Muscle layer of duodenum (tissue), 2 donors: Measurements from ENCODE around the gene PTPN23.

Experiments
- H3K27ac ChIP-seq: one replicate; pipeline ENCODE4 v1.7.0; 2013; ENCODE audit warnings: mild to moderate bottlenecking, low read length
- H3K27me3 ChIP-seq: one replicate; pipeline ENCODE4 v1.7.0; 2013; ENCODE audit warnings: low read depth, mild to moderate bottlenecking, control low read depth, low read length
- H3K36me3 ChIP-seq, 2 donors: one replicate each; pipeline ENCODE4 v1.7.0; 2013; ENCODE audit warnings: low read length in 2 of 2, control low read depth in 1 of 2, mild to moderate bottlenecking in 1 of 2; ENCODE audit not compliant: insufficient read depth in 2 of 2, control insufficient read depth in 1 of 2
- H3K4me1 ChIP-seq, 2 donors: one replicate each; pipeline ENCODE4 v1.7.0; 2013; ENCODE audit warnings: low read length in 2 of 2, mild to moderate bottlenecking in 2 of 2, control low read depth in 1 of 2, moderate library complexity in 1 of 2; ENCODE audit not compliant: insufficient read depth in 2 of 2, control insufficient read depth in 1 of 2
- H3K4me3 ChIP-seq, 2 donors: one replicate each; pipeline ENCODE4 v1.7.0; 2013; ENCODE audit warnings: low read length in 2 of 2, low read depth in 1 of 2, mild to moderate bottlenecking in 1 of 2
- H3K9me3 ChIP-seq, 2 donors: one replicate each; pipeline ENCODE4 v1.7.0; 2013; ENCODE audit warnings: low read length in 2 of 2, control low read depth in 1 of 2, mild to moderate bottlenecking in 1 of 2; ENCODE audit not compliant: control insufficient read depth in 1 of 2
- donor health status: healthy.

Gene PTPN23

DNA sequence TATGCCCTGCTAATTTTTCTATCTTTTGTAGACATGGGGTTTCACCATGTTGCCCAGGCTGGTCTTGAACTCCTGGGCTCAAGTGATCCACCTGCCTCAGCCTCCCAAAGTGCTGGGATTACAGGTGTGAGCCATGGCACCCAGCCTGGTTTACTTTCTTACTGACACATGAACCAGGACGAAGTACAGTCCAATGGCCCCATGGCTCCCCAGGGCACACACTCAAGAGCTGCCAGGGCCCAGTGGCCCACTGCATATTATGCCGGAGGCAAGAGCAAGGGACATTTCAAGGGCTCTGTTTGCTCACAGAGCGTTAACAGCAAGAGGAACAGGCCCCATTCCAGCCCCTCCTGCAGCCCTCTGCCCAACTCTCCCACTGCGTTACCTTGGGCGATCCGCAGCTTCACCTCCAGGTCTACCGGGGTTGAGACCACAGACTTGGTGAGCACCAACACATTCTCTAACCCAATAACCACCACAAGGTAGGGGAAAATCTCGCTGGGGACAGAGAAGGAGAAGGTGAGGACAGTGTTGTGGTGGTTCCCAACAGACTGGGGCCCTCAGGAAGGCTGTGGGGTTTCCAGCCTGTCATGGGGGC is 42.8 kb downstream of the PTPN23 start:
- Histone ChIP-seq H3K36me3 (peaks cover 41 to 52% of the 10 kb centered on the region in 2 donors), H3K9me3 (no peaks in the 10 kb centered on the region), H3K4me3 (no peak overlapping the region), H3K4me1 (peaks cover 6 to 15% of the 10 kb centered on the region in 2 donors), H3K27me3 (no peaks in the 10 kb centered on the region), H3K27ac (no peak overlapping the region)

- Histone ChIP-seq H3K9me3 (no peaks in the 10 kb centered on the region), H3K27me3 (no peaks in the 10 kb centered on the region), H3K4me1 (peaks cover 6 to 15% of the 10 kb centered on the region in 2 donors), H3K36me3 (peaks cover 40 to 51% of the 10 kb centered on the region in 2 donors), H3K4me3 (peak overlapping the region in 1 of 2 donors; percentile 23), H3K27ac (peak overlapping the region; percentile 83)
Observed at GRCh38 chr3:47424434-47425382, 43.9 kb downstream of the PTPN23 start.

DNA sequence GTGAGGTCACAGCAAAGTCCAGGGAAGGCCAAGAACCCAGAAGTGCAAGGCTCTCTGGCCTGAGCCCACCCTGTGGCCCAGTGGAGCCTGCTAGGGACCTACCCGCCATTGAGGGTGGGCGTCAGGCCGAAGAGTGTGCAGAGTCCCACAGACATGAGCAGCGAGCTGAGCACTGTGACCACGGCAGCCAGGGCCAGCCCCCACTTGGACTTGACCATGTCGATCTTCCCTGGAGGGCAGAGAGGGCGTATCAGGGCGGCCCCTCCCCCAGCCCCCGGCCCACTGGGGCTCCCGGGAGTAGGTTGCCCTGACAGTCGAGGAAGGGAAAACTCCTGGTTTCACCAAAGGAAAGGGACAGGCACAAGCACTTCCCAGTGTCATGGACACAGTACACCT is 44.6 kb downstream of the PTPN23 start:
- no peak overlapping the region for H3K4me3 ChIP-seq
- no peaks in the 10 kb centered on the region for H3K27me3 ChIP-seq
- peaks cover 6 to 15% of the 10 kb centered on the region in 2 donors for H3K4me1 ChIP-seq
- H3K36me3 ChIP-seq: peaks cover 33 to 44% of the 10 kb centered on the region in 2 donors
- no peaks in the 10 kb centered on the region for H3K9me3 ChIP-seq
- H3K27ac ChIP-seq: peak overlapping the region; percentile 83

GRCh38 chr3:47425959-47426358 is 45.1 kb downstream of the PTPN23 start:
- Histone ChIP-seq H3K9me3 (no peaks in the 10 kb centered on the region), H3K4me1 (peaks cover 6 to 12% of the 10 kb centered on the region in 2 donors), H3K36me3 (peaks cover 35 to 43% of the 10 kb centered on the region in 2 donors), H3K27ac (peak overlapping the region; percentile 83), H3K4me3 (no peak overlapping the region), H3K27me3 (no peaks in the 10 kb centered on the region)

GRCh38 chr3:47427866-47428265 is 47.0 kb downstream of the PTPN23 start:
- H3K36me3 ChIP-seq: peaks cover 43 to 51% of the 10 kb centered on the region in 2 donors
- no peak overlapping the region for H3K4me3 ChIP-seq
- no peaks in the 10 kb centered on the region for H3K27me3 ChIP-seq
- no peaks in the 10 kb centered on the region for H3K9me3 ChIP-seq
- H3K4me1 ChIP-seq: no peaks in the 10 kb centered on the region
- no peak overlapping the region for H3K27ac ChIP-seq

DNA sequence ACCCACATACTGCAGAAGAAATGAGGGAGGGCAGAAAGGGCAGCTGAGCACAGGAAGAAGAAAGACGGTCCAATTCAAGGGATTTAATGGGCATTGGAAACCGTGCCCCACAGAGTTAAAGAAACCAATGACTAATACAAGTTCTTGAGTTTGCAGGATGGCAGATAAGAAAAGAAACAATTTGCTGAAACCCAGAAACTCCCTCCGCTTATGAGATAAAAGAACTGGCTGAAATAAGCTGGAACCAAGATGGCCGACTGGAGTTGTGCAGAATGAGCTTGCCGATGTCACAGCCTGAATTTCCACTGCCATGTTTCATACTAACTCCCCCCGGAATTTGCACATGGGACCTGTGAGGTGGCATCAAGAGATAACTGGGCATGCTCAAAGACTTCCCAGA is 47.8 kb downstream of the PTPN23 start:
- Histone ChIP-seq H3K4me3 (no peak overlapping the region), H3K27me3 (no peaks in the 10 kb centered on the region), H3K9me3 (no peaks in the 10 kb centered on the region), H3K36me3 (peaks cover 43 to 56% of the 10 kb centered on the region in 2 donors), H3K27ac (no peak overlapping the region), H3K4me1 (no peaks in the 10 kb centered on the region)

DNA sequence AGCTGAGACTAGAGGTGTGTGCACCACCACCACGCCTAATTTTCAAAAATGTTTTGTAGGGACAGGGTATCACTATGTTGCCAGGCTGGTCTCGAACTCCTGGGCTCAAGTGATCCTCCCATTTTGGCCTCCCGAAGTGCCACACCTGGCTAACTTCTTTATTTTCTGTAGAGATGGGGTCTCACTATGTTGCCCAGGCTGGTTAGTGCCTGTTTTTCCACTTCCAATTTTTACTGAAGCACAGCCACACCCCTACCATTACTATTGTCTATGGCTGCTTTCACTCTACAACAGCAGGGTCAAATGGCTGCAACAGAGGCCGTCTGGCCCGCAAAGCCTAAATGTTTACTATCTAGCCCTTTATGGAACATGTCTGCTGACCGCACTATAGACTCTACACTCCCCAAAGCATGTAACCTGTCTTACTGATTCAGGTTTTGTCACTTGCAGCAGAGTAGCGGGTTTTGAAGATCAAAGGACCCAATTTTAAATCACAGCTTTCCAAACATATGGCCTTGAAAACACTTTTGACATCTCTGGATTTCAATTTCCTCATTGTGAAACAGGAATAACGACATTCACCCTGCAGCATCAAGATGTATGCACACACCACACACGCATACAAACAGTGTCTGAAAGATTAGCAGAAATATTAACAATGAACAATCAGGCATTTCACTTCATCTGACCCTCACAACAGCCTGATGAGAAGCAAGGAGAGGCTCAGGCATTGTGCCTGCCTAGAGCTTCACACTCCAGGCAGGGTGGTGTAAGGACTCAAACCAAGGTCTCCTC is 48.9 kb downstream of the PTPN23 start:
- Histone ChIP-seq H3K27ac (no peak overlapping the region), H3K36me3 (peaks cover 47 to 57% of the 10 kb centered on the region in 2 donors), H3K4me1 (no peaks in the 10 kb centered on the region), H3K4me3 (no peak overlapping the region), H3K27me3 (no peaks in the 10 kb centered on the region), H3K9me3 (no peaks in the 10 kb centered on the region)

DNA sequence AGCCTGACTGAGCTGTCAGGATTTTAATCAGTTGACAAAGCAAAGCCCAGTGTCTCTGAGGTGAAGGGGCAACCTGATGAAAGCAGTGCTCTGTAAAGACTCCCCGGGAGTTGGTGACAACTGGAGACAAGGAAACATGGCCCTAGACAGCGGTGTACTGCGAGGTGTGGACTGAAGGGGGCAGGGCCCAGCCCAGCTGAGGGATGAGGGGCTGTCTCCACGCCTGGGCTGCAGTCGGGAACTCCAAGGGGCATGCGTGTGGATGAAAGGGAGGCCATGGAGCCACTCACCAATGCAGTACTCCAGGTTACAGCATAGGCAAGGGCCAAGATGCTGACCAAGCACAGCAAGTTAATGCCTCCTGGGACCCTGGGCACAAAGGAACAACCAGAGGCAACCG is 49.8 kb downstream of the PTPN23 start:
- Histone ChIP-seq H3K9me3 (no peaks in the 10 kb centered on the region), H3K4me3 (no peak overlapping the region), H3K27ac (no peak overlapping the region), H3K4me1 (no peaks in the 10 kb centered on the region), H3K27me3 (no peaks in the 10 kb centered on the region), H3K36me3 (peaks cover 42 to 55% of the 10 kb centered on the region in 2 donors)

DNA sequence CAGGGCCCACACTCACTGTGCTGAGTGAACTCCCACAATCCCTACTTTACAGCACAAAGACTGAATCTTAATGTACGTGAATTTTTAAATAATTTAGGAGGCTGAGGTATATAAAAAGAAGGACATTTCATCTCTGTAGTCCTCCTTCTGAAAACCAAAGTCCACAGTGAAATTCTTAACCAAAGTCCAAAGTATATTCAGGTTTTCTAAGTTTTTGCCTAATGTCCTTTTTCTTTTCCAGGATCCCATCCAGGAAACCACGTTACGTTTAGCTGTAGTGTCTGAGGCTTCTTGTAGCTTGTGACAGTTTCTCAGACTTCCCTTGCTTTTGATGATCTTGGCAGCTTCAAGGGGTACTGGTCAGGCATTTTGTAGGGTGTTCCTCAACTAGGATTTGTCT is 50.4 kb downstream of the PTPN23 start:
- H3K9me3 ChIP-seq: no peaks in the 10 kb centered on the region
- peaks cover 37 to 49% of the 10 kb centered on the region in 2 donors for H3K36me3 ChIP-seq
- no peak overlapping the region for H3K27ac ChIP-seq
- H3K27me3 ChIP-seq: no peaks in the 10 kb centered on the region
- H3K4me1 ChIP-seq: no peaks in the 10 kb centered on the region
- H3K4me3 ChIP-seq: no peak overlapping the region

DNA sequence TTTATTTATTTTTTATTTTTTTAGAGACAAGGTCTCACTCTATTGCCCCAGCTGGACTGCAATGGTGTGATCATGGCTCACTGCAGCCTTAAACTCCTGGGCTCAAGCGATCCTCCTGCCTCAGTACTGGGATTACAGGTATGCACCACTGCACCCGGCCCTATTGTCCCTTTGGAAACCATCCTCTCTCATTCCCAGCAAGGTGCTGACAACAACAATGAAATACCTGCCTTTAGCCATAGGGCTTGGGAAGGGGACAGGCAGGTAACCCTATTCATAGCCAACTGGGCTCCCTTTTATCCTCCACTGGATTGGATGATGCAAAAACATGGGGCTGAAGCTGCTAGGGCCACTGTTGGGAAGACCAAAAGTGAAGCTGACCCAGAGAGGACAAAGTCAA is 51.9 kb downstream of the PTPN23 start:
- H3K4me1 ChIP-seq: no peaks in the 10 kb centered on the region
- no peak overlapping the region for H3K27ac ChIP-seq
- no peak overlapping the region for H3K4me3 ChIP-seq
- H3K9me3 ChIP-seq: no peaks in the 10 kb centered on the region
- peaks cover 26 to 38% of the 10 kb centered on the region in 2 donors for H3K36me3 ChIP-seq
- H3K27me3 ChIP-seq: no peaks in the 10 kb centered on the region

DNA sequence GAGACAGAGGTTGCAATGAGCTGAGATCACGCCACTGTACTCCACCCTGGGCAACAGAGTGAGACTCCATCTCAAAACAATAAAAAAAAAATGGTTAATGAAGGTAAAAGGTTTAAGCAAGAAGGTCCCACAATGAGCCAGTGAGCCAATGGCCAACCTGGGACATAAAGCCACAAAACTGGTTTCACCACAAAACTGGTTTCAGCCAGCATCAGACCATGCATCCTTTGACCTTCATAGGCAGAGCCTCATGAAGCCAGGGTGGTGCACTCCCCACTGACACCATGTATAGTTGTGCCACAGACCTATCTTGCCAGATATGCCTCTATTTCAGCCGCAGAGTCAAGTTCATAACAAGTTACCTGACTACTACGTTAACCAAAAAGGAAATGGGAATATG is 53.0 kb downstream of the PTPN23 start:
- H3K36me3 ChIP-seq: peaks cover 19 to 33% of the 10 kb centered on the region in 2 donors
- no peak overlapping the region for H3K27ac ChIP-seq

More for the DNA sequence above, 53.0 kb downstream of the PTPN23 start:
- H3K4me1 ChIP-seq: no peaks in the 10 kb centered on the region
- no peaks in the 10 kb centered on the region for H3K9me3 ChIP-seq
- H3K27me3 ChIP-seq: no peaks in the 10 kb centered on the region
- H3K4me3 ChIP-seq: no peak overlapping the region
